A673 (cell line): ENCODE measurements around the gene ADAMTS19.

Source experiments
- EZH2 ChIP-seq: fragments of 200-600 bp; sonication (generic); IDR thresholded peaks from 2 replicates; pipeline ENCODE4 v1.6.1; 2017; ENCODE audit warnings: borderline replicate concordance, low read depth, mild to moderate bottlenecking, mixed read lengths, antibody characterized with exemption, low read length; ENCODE audit not compliant: poor library complexity, severe bottlenecking
- TF ChIP-seq, protein P1 (sequence below): fragments of 300-800, 200-600 bp; sonication (generic); conservative IDR thresholded peaks from 2 replicates; pipeline ENCODE4 v1.5.1; 2017; ENCODE audit warnings: low read depth, mild to moderate bottlenecking, antibody characterized with exemption, low read length, moderate library complexity, mixed read lengths

DNA sequence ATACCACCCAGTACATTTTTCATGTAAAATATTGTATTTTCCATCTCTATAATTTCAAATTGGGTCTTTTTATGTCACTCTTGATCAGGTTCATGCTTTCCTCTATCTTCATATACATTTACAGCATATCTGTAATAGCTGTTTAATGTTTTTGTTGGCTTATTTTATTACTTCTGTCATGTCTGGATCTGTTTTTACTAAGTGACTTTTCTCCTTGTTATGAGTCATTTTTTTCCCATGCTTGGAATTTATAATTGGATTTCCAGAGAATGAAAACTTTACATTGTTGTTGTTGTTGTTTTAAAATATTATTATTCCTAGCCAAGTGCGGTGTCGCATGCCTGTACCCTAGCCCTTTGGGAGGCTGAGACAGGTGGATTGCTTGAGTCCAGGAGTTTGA is 5.6 kb upstream of the ADAMTS19 start:
- TF ChIP-seq, protein P1, sequence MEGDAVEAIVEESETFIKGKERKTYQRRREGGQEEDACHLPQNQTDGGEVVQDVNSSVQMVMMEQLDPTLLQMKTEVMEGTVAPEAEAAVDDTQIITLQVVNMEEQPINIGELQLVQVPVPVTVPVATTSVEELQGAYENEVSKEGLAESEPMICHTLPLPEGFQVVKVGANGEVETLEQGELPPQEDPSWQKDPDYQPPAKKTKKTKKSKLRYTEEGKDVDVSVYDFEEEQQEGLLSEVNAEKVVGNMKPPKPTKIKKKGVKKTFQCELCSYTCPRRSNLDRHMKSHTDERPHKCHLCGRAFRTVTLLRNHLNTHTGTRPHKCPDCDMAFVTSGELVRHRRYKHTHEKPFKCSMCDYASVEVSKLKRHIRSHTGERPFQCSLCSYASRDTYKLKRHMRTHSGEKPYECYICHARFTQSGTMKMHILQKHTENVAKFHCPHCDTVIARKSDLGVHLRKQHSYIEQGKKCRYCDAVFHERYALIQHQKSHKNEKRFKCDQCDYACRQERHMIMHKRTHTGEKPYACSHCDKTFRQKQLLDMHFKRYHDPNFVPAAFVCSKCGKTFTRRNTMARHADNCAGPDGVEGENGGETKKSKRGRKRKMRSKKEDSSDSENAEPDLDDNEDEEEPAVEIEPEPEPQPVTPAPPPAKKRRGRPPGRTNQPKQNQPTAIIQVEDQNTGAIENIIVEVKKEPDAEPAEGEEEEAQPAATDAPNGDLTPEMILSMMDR: no peak
- no peak for TF ChIP-seq EZH2
